Stomach (tissue), 9 donors: ENCODE results near the gene ABCA5. TPM values are rescaled to one million over a fixed set of nuclear protein-coding genes. Genes with fewer than 3 reads are reported as not detected.
"Not testable (repeated sequence)": the region's sequence is repeated elsewhere in the genome, so short reads cannot be mapped to it uniquely, and the experiment has no call there.

Source experiments
- DNase-seq, 2 donors: peaks; one replicate each; pipeline versions ENCODE4 v3.0.0 to v3.0.0-alpha.2; 2013 to 2019
- H3K27ac ChIP-seq, 5 donors: fragments of 200-600 bp in 4 of 5; sonication (generic) in 4 of 5; one replicate each; pipeline ENCODE4 v1.5.1; 2013 to 2019; ENCODE audit warnings: mild to moderate bottlenecking in 1 of 5, moderate library complexity in 1 of 5
- H3K27me3 ChIP-seq, 3 donors: fragments of 200-600 bp; sonication (generic); one replicate each; pipeline ENCODE4 v1.5.1; 2017 to 2019; ENCODE audit warnings: mixed run types in 1 of 3
- H3K36me3 ChIP-seq, 4 donors: fragments of 200-600 bp; sonication (generic); 1 replicate in 3 of 4; 2 replicates in 1 of 4; pipeline ENCODE4 v1.5.1; 2016 to 2019
- H3K4me1 ChIP-seq, 4 donors: fragments of 200-600 bp; sonication (generic); one replicate each; pipeline ENCODE4 v1.5.1; 2016 to 2019
- H3K4me3 ChIP-seq, 4 donors: fragments of 200-600 bp; sonication (generic) in 3 of 4; one replicate each; pipeline ENCODE4 v1.5.1; 2016 to 2019; ENCODE audit warnings: mild to moderate bottlenecking in 1 of 4
- H3K9me3 ChIP-seq, 4 donors: fragments of 200-600 bp; sonication (generic); one replicate each; pipeline ENCODE4 v1.5.1; 2016 to 2019
- EP300 ChIP-seq: sonication (generic); formaldehyde crosslinking; IDR thresholded peaks from one replicate; pipeline ENCODE4 v1.6.1; 2017; ENCODE audit warnings: antibody characterized with exemption
- POLR2A ChIP-seq, 4 donors: fragments of 450-650 bp; IDR thresholded peaks; one replicate each; pipeline ENCODE4 v1.6.1; 2016; ENCODE audit warnings: antibody characterized with exemption in 4 of 4, control low read depth in 2 of 4, mild to moderate bottlenecking in 1 of 4, moderate library complexity in 1 of 4
- POLR2AphosphoS5 ChIP-seq, 3 donors: sonication (generic); formaldehyde crosslinking; IDR thresholded peaks; one replicate each; pipeline ENCODE4 v1.6.1; 2016; ENCODE audit warnings: antibody characterized with exemption in 3 of 3
- WGBS, 5 donors: extraction: QIAGEN DNeasy Blood & Tissue Kit in 3 of 5; methylation state at CpG; one replicate each; pipeline versions ENCODE4 v1.1.5 to v1.1.7; 2013 to 2018; 5-methylcytosine and 5-hydroxymethylcytosine counted together
- intact Hi-C: fragments of 100-400 bp; cut with DNase I; formaldehyde crosslinking; loops from one replicate; pipeline ENCODE4 v1.15.1; 2023; ENCODE audit warnings: low total_unique reads
- polyA plus RNA-seq, 3 donors: library from polyadenylated mRNA; stranded (reverse); fragments of 200-250 nt; gene quantifications; one replicate each; pipeline ENCODE4 v1.2.3, GENCODE V29; 2013
- small RNA-seq, 4 donors: library from RNA; depleted of rRNA; stranded (forward); fragments of <200 nt; gene quantifications; one replicate each; pipeline ENCODE3, GENCODE V24; 2016
- total RNA-seq, 5 donors: library from RNA; depleted of rRNA; stranded (reverse); fragments of >200 nt; gene quantifications; one replicate each; pipeline versions ENCODE4 v1.1.0 to v1.2.3, GENCODE V29; 2014 to 2016
- TF ChIP-seq, protein P1 (sequence below), 7 experiments: fragments of 450-650 bp in 4 of 7; fragments of 200-600 bp in 3 of 7; sonication (generic) in 3 of 7; IDR thresholded peaks; one replicate each; pipeline ENCODE4 v1.5.1; 2016 to 2019; ENCODE audit warnings: antibody characterized with exemption in 7 of 7, control low read depth in 2 of 7, mild to moderate bottlenecking in 1 of 7
- donor health status: healthy with polysubstance abuse.
- donor health status: Bipolar disorder and iron deficiency.
- donor health status: healthy.

The ABCA5 gene
- total and polyA plus RNA-seq, 8 donors = 2.1 to 80.1 (median 29.7) TPM

DNA sequence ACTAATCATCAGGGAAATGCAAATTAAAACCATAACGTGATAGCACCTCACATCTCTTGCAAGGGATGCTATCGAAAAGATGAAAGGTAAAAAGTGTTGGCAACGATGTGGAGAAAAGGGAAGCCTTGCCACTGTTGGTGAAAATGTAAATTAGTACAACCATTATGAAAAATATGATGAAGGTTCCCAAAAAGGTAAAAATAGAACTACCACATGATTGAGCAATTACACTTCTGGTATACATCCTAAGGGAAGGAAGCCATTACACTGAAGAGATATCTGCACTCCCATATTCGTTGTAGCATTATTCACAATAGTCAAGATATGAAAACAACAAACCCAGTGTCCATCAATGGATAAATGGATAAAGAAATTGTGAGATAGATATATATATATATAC is 119.8 kb downstream of the ABCA5 start:
- Histone ChIP-seq H3K27ac (no peak overlapping the region), H3K36me3 (no peaks in the 10 kb centered on the region), H3K27me3 (no peaks in the 10 kb centered on the region), H3K9me3 (no peaks in the 10 kb centered on the region), H3K4me3 (no peak overlapping the region), H3K4me1 (no peaks in the 10 kb centered on the region)
- TF ChIP-seq POLR2A (IDR thresholded peaks at IDR 0.05) (no peak), POLR2AphosphoS5 (IDR thresholded peaks at IDR 0.05) (no peak), EP300 (no peak)
- TF ChIP-seq, protein P1, sequence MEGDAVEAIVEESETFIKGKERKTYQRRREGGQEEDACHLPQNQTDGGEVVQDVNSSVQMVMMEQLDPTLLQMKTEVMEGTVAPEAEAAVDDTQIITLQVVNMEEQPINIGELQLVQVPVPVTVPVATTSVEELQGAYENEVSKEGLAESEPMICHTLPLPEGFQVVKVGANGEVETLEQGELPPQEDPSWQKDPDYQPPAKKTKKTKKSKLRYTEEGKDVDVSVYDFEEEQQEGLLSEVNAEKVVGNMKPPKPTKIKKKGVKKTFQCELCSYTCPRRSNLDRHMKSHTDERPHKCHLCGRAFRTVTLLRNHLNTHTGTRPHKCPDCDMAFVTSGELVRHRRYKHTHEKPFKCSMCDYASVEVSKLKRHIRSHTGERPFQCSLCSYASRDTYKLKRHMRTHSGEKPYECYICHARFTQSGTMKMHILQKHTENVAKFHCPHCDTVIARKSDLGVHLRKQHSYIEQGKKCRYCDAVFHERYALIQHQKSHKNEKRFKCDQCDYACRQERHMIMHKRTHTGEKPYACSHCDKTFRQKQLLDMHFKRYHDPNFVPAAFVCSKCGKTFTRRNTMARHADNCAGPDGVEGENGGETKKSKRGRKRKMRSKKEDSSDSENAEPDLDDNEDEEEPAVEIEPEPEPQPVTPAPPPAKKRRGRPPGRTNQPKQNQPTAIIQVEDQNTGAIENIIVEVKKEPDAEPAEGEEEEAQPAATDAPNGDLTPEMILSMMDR (IDR thresholded peaks at IDR 0.05) = no peak
- DNase-seq = no peak
- 73 to 85% (median 79%) methylated on average over 4 of the region's 4 CpGs for WGBS, 5 donors
- intact Hi-C loops = no loop called here

DNA sequence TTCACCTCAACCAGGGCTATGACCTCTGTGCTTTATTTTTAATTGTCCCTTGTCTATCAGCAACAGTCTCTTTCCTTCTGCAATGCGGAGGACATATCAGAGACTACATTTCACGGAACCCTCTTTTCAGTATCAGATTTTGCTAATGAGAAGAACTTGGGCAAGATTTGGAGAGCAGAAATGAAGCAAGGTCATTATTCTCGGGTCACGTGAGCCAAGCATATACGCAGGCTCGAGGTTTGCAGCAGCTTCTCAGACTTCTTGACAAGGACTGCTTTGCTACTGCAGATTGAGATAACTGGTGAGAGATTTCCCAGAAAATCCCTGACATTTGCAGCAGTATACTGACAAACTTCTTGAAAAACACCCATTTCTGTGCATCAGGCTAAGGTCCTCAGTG is 128.7 kb downstream of the ABCA5 start:
- DNase-seq = no peak
- no peaks in the 10 kb centered on the region for H3K27me3 ChIP-seq
- peaks cover 0 to 4% (median 0%) of the 10 kb centered on the region in 4 donors for H3K9me3 ChIP-seq
- peaks cover 0 to 11% (median 0%) of the 10 kb centered on the region in 4 donors for H3K36me3 ChIP-seq
- H3K4me1 ChIP-seq = no peaks in the 10 kb centered on the region
- no peak for TF ChIP-seq EP300
- TF ChIP-seq, protein P1 (IDR thresholded peaks at IDR 0.05) = no peak
- no peak for TF ChIP-seq POLR2AphosphoS5 (IDR thresholded peaks at IDR 0.05)
- TF ChIP-seq POLR2A (IDR thresholded peaks at IDR 0.05) = no peak
- 88 to 93% (median 91%) methylated on average over 6 of the region's 6 CpGs for WGBS, 5 donors
- intact Hi-C loops = no loop called here
- no peak overlapping the region for H3K27ac ChIP-seq
- H3K4me3 ChIP-seq = no peak overlapping the region

DNA sequence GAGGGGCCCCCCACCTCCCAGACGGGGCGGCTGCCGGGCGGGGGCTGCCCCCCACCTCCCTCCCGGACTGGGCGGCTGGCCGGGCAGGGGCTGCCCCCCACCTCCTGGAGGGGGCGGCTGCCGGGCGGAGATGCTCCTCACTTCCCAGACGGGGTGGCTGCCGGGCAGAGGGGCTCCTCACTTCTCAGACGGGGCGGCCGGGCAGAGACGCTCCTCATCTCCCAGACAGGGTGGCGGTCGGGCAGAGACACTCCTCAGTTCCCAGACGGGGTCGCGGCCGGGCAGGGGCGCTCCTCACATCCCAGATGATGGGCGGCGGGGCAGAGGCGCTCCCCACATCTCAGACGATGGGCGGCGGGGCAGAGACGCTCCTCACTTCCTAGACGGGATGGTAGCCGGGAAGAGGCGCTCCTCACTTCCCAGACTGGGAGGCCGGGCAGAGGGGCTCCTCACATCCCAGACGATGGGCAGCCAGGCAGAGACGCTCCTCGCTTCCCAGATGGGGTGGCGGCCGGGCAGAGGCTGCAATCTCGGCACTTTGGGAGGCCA is 130.8 kb downstream of the ABCA5 start:
- H3K27me3 ChIP-seq, H3K4me1 ChIP-seq, intact Hi-C loops, H3K9me3 ChIP-seq, H3K4me3 ChIP-seq, H3K27ac ChIP-seq, DNase-seq: not testable (repeated sequence)
- 92 to 99% (median 97%) methylated on average over 30 to 39 of the region's 40 CpGs for WGBS, 5 donors
- H3K36me3 ChIP-seq = peaks cover 0 to 11% (median 0%) of the 10 kb centered on the region in 4 donors

Small RNA genes lying within 50 kb of the gene (small RNA-seq; reads per million reads assigned to genes)
- gene RF00561 (0 to 0.10 (median 0) reads per million in 4 donors), gene SNRPGP4 (0 reads per million in 4 donors)

Other genes starting within 250 kb of the ABCA5 start
- gene ABCA6, start 185.2 kb downstream of the ABCA5 start, total RNA-seq = 10 to 100 TPM; 13.3 to 97.9 (median 25.9) TPM
- gene ABCA6, start 185.2 kb downstream of the ABCA5 start, polyA plus RNA-seq = 10 to 100 TPM in 1 of 3 donors, 1 to 10 TPM in 2; 4.5 to 11.9 (median 4.7) TPM
- 10 to 100 TPM in 1 of 5 donors, 1 to 10 TPM in 3, under 1 TPM in 1; 0.29 to 34.9 (median 4.7) TPM for gene ABCA10, start 98.3 kb downstream of the ABCA5 start, total RNA-seq
- 1 to 10 TPM; 1.9 to 7.5 (median 5.4) TPM for gene ABCA10, start 98.3 kb downstream of the ABCA5 start, polyA plus RNA-seq
- gene MAP2K6, start 87.6 kb upstream of the ABCA5 start, total RNA-seq = 10 to 100 TPM in 3 of 5 donors, 1 to 10 TPM in 1, not detected in 1; 1.0 to 25.5 (median 12.0) TPM
- gene MAP2K6, start 87.6 kb upstream of the ABCA5 start, polyA plus RNA-seq = 1 to 10 TPM; 1.2 to 4.6 (median 4.1) TPM